ENCODE data around the gene CASK. TPM values are rescaled to one million over a fixed set of nuclear protein-coding genes. Genes with fewer than 3 reads are reported as not detected.
A peak's percentile ranks its signal among the peaks of the same experiment; 100 is the strongest.

Gene CASK
- total RNA-seq, 4 donors from 2014 or later: 34.3 to 52.8 (median 40.7) TPM

DNA sequence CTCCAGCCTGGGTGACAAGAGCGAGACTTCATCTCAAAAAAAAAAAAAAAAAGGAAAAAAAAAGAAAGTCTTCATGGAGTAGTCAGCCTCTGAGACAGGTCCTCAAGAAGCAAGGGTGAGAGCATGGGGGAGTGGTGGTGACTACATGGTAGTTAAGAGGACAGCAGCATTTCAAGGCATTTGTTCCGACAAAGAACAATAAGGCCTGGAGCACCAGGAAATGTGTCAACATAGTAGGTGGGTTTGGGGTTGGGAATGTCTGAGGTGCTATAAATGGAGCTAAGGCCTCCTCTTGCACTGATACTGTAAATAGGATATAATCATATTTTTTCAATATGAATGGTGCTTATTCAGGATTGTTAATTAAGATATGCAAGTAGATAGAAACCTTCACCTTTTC lies 165.0 kb downstream of the CASK start:
- Histone ChIP-seq H3K27ac (no peak overlapping the region), H3K36me3 (no peaks in the 10 kb centered on the region), H3K4me1 (no peaks in the 10 kb centered on the region), H3K27me3 (peaks cover 0 to 8% of the 10 kb centered on the region in 2 donors), H3K4me3 (no peak overlapping the region), H3K9me3 (no peaks in the 10 kb centered on the region)
- no peak for DNase-seq (ENCODE audit: low spot score in 2 of 2)
- TF ChIP-seq, protein P1, sequence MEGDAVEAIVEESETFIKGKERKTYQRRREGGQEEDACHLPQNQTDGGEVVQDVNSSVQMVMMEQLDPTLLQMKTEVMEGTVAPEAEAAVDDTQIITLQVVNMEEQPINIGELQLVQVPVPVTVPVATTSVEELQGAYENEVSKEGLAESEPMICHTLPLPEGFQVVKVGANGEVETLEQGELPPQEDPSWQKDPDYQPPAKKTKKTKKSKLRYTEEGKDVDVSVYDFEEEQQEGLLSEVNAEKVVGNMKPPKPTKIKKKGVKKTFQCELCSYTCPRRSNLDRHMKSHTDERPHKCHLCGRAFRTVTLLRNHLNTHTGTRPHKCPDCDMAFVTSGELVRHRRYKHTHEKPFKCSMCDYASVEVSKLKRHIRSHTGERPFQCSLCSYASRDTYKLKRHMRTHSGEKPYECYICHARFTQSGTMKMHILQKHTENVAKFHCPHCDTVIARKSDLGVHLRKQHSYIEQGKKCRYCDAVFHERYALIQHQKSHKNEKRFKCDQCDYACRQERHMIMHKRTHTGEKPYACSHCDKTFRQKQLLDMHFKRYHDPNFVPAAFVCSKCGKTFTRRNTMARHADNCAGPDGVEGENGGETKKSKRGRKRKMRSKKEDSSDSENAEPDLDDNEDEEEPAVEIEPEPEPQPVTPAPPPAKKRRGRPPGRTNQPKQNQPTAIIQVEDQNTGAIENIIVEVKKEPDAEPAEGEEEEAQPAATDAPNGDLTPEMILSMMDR (IDR thresholded peaks at IDR 0.05): no peak
- TF ChIP-seq EP300 (IDR thresholded peaks at IDR 0.05): no peak
- TF ChIP-seq POLR2A (IDR thresholded peaks at IDR 0.05): no peak
- 82 to 100% methylated on average over 2 of the region's 2 CpGs for WGBS, 2 donors

- Histone ChIP-seq H3K27me3 (no peaks in the 10 kb centered on the region), H3K4me1 (no peaks in the 10 kb centered on the region), H3K4me3 (no peak overlapping the region), H3K9me3 (no peaks in the 10 kb centered on the region), H3K36me3 (no peaks in the 10 kb centered on the region), H3K27ac (no peak overlapping the region)
- TF ChIP-seq, protein P1 (IDR thresholded peaks at IDR 0.05): no peak
- TF ChIP-seq EP300 (IDR thresholded peaks at IDR 0.05) (no peak), POLR2A (IDR thresholded peaks at IDR 0.05) (no peak)
- DNase-seq (ENCODE audit: low spot score in 2 of 2): no peak
- 65 to 92% methylated on average over 3 of the region's 3 CpGs for WGBS, 2 donors
Measured at GRCh38 chrX:41750716-41751115, 172.6 kb downstream of the CASK start.

GRCh38 chrX:41739871-41740270 lies 183.5 kb downstream of the CASK start:
- Histone ChIP-seq H3K36me3 (peaks cover 0 to 3% (median 0%) of the 10 kb centered on the region in 3 donors), H3K4me1 (no peaks in the 10 kb centered on the region), H3K27ac (no peak overlapping the region), H3K4me3 (no peak overlapping the region), H3K9me3 (no peaks in the 10 kb centered on the region), H3K27me3 (peaks cover 0 to 6% of the 10 kb centered on the region in 2 donors)
- 82 to 89% methylated on average over 1 of the region's 1 CpG for WGBS, 2 donors
- TF ChIP-seq POLR2A (IDR thresholded peaks at IDR 0.05): no peak
- no peak for TF ChIP-seq EP300 (IDR thresholded peaks at IDR 0.05)
- DNase-seq (ENCODE audit: low spot score in 2 of 2): no peak

GRCh38 chrX:41737065-41737464 lies 186.3 kb downstream of the CASK start:
- Histone ChIP-seq H3K27ac (no peak overlapping the region), H3K9me3 (no peaks in the 10 kb centered on the region), H3K4me1 (peaks cover 0 to 9% (median 0%) of the 10 kb centered on the region in 4 donors), H3K4me3 (no peak overlapping the region), H3K27me3 (peaks cover 0 to 6% of the 10 kb centered on the region in 2 donors), H3K36me3 (no peaks in the 10 kb centered on the region)
- TF ChIP-seq, protein P1 (IDR thresholded peaks at IDR 0.05): no peak
- TF ChIP-seq EP300 (IDR thresholded peaks at IDR 0.05): no peak
- TF ChIP-seq POLR2A (IDR thresholded peaks at IDR 0.05): no peak
- DNase-seq (ENCODE audit: low spot score in 2 of 2): no peak
- 75 to 100% methylated on average over 1 to 7 of the region's 7 CpGs for WGBS, 2 donors

DNA sequence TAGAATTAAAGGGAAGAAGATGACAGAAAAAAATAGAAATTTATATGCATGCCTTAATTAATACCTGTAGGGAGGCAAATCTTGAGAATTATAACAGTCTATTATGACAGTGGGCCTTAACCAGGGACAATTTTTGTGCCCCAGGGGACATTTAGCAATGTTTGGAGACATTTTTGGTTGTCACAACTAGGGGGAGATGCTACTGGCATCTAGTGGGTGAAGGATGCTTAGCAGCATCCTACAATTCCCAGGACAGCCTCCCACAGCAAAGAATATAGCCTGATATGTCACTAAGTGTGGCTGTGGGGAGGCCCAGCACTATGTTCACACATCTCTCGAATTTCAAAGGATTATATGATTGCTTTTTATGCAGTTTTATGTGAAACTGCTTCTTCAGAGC lies 188.8 kb downstream of the CASK start:
- Histone ChIP-seq H3K27ac (no peak overlapping the region), H3K4me1 (peaks cover 0 to 9% (median 0%) of the 10 kb centered on the region in 4 donors), H3K9me3 (no peaks in the 10 kb centered on the region), H3K27me3 (no peaks in the 10 kb centered on the region), H3K4me3 (no peak overlapping the region), H3K36me3 (no peaks in the 10 kb centered on the region)
- DNase-seq (ENCODE audit: low spot score in 2 of 2): no peak
- TF ChIP-seq POLR2A (IDR thresholded peaks at IDR 0.05) (no peak), EP300 (IDR thresholded peaks at IDR 0.05) (no peak)
- TF ChIP-seq, protein P1 (IDR thresholded peaks at IDR 0.05): peak in 2 of 5 experiments; percentile 11 to 39
- WGBS, 2 donors: 8 to 20% methylated on average over 1 of the region's 1 CpG

DNA sequence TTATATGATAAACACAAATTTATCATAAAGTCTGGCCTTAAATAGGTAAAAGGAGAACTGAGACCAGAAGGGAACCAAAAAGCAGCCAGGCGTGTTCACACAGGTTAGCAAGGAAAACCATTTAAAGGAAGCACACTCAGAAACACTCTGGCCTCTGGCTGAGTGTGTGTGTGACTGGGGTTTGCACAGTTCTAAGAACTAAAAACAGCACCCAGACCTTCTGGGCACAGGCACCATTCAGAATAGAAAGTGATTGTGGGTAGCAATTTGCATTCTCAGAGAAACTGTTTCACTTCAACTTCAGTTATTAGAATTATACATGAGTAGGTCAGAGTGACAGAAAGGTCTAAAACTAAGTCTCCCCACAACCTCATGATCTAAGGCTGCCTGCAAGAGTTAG lies 189.4 kb downstream of the CASK start:
- no peak overlapping the region for H3K4me3 ChIP-seq
- no peaks in the 10 kb centered on the region for H3K9me3 ChIP-seq
- H3K36me3 ChIP-seq: no peaks in the 10 kb centered on the region
- TF ChIP-seq, protein P1 (IDR thresholded peaks at IDR 0.05): no peak
- TF ChIP-seq EP300 (IDR thresholded peaks at IDR 0.05) (no peak), POLR2A (IDR thresholded peaks at IDR 0.05) (no peak)
- no peak overlapping the region for H3K27ac ChIP-seq
- no peak for DNase-seq (ENCODE audit: low spot score in 2 of 2)
- 78 to 91% methylated on average over 1 of the region's 1 CpG for WGBS, 2 donors
- peaks cover 0 to 9% (median 0%) of the 10 kb centered on the region in 4 donors for H3K4me1 ChIP-seq
- peaks cover 0 to 2% of the 10 kb centered on the region in 2 donors for H3K27me3 ChIP-seq

Measured in tibial nerve (tissue), 4 donors.